SK-N-MC (cell line): ENCODE data around the gene LRRC8B.

Source experiments
- EZH2 ChIP-seq: fragments of 200-600 bp; sonication (generic); IDR thresholded peaks from one replicate; pipeline ENCODE4 v1.6.1; 2017; ENCODE audit warnings: antibody characterized with exemption
- FOXP2 ChIP-seq: optimal IDR thresholded peaks from 2 replicates; pipeline ENCODE3; 2011; ENCODE audit warnings: mild to moderate bottlenecking, moderate library complexity; ENCODE audit not compliant: insufficient read depth; ENCODE audit errors: extremely low read length, control extremely low read depth
- POLR2AphosphoS5 ChIP-seq: IDR thresholded peaks from 2 replicates; pipeline ENCODE4 v1.6.1; 2012; ENCODE audit warnings: mild to moderate bottlenecking, low read depth, low read length, borderline replicate concordance

DNA sequence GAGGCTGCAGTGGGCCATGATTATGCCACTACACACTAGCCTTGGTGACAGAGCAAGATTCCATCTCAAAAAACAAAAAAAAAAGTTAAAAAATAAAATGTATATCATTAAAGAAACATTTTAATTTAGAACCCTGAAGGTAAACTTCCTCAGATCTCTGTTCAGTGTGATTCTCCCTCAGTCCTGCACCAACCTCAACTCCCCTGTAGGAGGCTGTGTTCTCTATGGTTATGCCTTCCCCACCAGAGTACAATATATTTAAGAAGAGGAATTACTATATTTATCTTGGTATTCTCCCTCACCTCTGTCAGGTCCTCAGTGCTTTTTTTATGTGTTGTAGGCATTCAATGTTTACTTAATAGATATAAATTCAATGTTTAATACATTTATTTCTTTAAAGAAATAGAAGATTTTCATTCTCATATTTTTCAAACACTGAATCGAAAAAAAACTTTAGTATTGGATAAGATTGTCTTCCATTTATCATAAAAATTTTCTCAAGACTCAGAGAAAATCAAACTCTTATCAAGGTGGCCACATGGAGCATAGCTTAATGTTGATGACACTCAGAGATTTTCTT is 4.8 kb upstream of the LRRC8B start:
- TF ChIP-seq EZH2 (no peak), FOXP2 (no peak), POLR2AphosphoS5 (no peak)
